OCI-LY3 (cell line): ENCODE results near the gene NEDD8.

ENCODE experiments used
- H2AFZ ChIP-seq: fragments of 200-600, 300-600 bp; shearing (Covaris generic); 2 replicates; pipeline ENCODE4 v1.6.0; 2014; ENCODE audit warnings: antibody characterized with exemption, low read depth, low read length
- H3K27ac ChIP-seq: fragments of 200-600, 300-600 bp; sonication (generic); 2 replicates; pipeline ENCODE4 v1.5.1; 2014; ENCODE audit warnings: mild to moderate bottlenecking, low read length, moderate library complexity, mixed read lengths
- H3K27me3 ChIP-seq: fragments of 200-600, 300-600 bp; sonication (generic); 2 replicates; pipeline ENCODE4 v1.6.1; 2014; ENCODE audit warnings: low read depth, low read length, mixed read lengths
- H3K36me3 ChIP-seq: fragments of 200-600, 300-600 bp; sonication (generic); replicated peaks from 2 replicates; pipeline ENCODE3; 2014; ENCODE audit warnings: low read depth, low read length, mixed read lengths
- H3K4me1 ChIP-seq: fragments of 300-600, 200-600 bp; sonication (generic); 2 replicates; pipeline ENCODE4 v1.6.1; 2014; ENCODE audit warnings: low read length, mixed read lengths
- H3K4me2 ChIP-seq: fragments of 200-600, 300-600 bp; sonication (generic); 2 replicates; pipeline ENCODE4 v1.6.1; 2014; ENCODE audit warnings: low read length, mixed read lengths
- H3K4me3 ChIP-seq: fragments of 300-600, 200-600 bp; sonication (generic); 2 replicates; pipeline ENCODE4 v1.5.1; 2014; ENCODE audit warnings: antibody characterized with exemption, mild to moderate bottlenecking, low read length, moderate library complexity
- H3K79me2 ChIP-seq: fragments of 300-600, 200-600 bp; shearing (Covaris generic); 2 replicates; pipeline ENCODE4 v1.6.1; 2014; ENCODE audit warnings: mild to moderate bottlenecking, low read length, mixed read lengths
- H3K9ac ChIP-seq: fragments of 300-600, 200-600 bp; shearing (Covaris generic); 2 replicates; pipeline ENCODE4 v1.6.0; 2014; ENCODE audit warnings: mild to moderate bottlenecking, low read length, moderate library complexity
- H3K9me3 ChIP-seq: fragments of 200-600, 300-600 bp; shearing (Covaris generic); 2 replicates; pipeline ENCODE4 v1.6.1; 2014; ENCODE audit warnings: low read length, mixed read lengths; ENCODE audit not compliant: insufficient read depth
- H4K20me1 ChIP-seq: fragments of 200-600, 300-600 bp; sonication (generic); 2 replicates; pipeline ENCODE4 v1.6.1; 2016; ENCODE audit warnings: low read length, mixed read lengths; ENCODE audit not compliant: insufficient read depth
- EZH2phosphoT487 ChIP-seq: fragments of 200-600 bp; shearing (Covaris generic); IDR thresholded peaks from 2 replicates; pipeline ENCODE4 v1.6.1; 2018; ENCODE audit warnings: antibody characterized with exemption, mixed run types, low read depth
- TF ChIP-seq, protein P1 (sequence below): fragments of 200-600, 300-600 bp; sonication (generic); IDR thresholded peaks from 2 replicates; pipeline ENCODE4 v1.5.1; 2014; ENCODE audit warnings: antibody characterized with exemption, low read length, low read depth

NEDD8 gene

DNA sequence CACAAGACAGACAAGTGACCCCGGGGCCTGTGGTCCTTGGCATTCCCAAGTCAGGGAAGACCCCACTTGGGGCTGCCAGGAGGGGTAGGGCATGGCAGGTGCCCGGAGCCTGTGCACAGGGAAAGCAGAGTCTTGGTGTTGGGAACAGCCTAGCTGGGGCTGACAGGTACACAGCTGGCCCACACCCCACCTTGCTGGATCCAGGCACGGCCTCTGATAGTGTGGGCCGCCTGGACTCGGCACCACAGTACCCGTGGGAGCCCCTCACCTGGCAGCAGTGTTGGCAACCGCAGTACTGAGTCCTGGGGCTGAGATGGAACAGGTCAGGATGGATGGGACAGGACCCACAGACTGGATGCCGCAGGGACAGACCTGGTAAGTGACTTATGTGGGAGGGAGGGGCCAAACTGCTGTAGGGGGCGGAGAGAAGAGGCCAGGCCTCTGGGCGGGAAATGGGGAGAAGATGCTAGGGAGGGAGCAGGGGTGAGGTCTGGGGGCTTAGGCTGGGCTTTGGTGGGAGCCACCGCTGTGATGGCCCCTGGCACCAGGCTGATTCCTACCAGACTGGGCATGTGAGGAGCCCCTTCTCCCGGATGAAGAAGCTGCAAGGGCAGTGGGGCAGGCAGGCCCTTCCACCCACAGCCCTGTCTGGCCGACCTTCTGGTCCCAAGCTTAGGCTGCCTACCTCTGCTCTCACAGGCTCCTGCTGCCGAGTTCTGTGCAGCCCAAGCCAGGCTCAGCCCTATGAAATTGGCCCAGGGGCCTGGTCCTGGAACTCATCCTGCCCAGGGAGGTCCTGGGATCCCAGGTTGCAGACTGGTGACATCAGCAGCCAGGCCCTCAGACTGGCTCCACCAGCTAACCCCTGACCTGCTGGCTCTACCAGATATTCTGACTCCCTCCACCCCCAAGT, 30.9 kb upstream of the NEDD8 start, which contains the start of gene TGM1:
TSS of gene TGM1 (minus strand) at position 357 of the 913 bp plus-strand sequence. CDS start 825 bp downstream, outside the sequence.
- no peaks in the 10 kb centered on the region for H3K9me3 ChIP-seq
- H3K4me1 ChIP-seq, result no peaks in the 10 kb centered on the region
- no peak within 1 kb of the TSS for H3K4me2 ChIP-seq
- no peak within 1 kb of the TSS for H2AFZ ChIP-seq
- no peaks in the 10 kb centered on the region for H3K79me2 ChIP-seq
- H3K36me3 ChIP-seq, result peaks cover 2% of the 10 kb centered on the region
- no peak within 1 kb of the TSS for H3K4me3 ChIP-seq
- H4K20me1 ChIP-seq, result no peaks in the 10 kb centered on the region
- H3K9ac ChIP-seq, result no peak within 1 kb of the TSS
- H3K27ac ChIP-seq, result no peak within 1 kb of the TSS
- TF ChIP-seq, protein P1, sequence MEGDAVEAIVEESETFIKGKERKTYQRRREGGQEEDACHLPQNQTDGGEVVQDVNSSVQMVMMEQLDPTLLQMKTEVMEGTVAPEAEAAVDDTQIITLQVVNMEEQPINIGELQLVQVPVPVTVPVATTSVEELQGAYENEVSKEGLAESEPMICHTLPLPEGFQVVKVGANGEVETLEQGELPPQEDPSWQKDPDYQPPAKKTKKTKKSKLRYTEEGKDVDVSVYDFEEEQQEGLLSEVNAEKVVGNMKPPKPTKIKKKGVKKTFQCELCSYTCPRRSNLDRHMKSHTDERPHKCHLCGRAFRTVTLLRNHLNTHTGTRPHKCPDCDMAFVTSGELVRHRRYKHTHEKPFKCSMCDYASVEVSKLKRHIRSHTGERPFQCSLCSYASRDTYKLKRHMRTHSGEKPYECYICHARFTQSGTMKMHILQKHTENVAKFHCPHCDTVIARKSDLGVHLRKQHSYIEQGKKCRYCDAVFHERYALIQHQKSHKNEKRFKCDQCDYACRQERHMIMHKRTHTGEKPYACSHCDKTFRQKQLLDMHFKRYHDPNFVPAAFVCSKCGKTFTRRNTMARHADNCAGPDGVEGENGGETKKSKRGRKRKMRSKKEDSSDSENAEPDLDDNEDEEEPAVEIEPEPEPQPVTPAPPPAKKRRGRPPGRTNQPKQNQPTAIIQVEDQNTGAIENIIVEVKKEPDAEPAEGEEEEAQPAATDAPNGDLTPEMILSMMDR, result no peak
- no peak for TF ChIP-seq EZH2phosphoT487
- H3K27me3 ChIP-seq, result no peaks in the 10 kb centered on the region

DNA sequence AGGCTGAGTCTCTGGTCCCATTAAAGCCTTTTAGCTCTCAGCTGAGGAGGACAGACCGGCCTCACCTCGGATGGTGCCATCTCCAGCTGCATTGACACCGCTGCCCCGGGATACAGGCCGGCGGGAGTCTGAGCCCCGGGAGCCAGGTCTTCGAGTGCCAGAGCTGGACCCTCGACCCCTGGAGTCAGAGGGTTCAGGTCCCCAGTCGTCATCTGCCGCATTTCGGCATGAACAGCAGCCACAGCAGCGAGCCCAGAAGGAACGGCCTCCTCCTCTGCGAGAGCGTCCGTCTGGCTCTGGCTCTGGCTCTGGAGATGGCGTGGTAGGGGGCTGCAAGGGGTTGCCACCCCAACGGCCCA, 29.8 kb upstream of the NEDD8 start:
- Histone ChIP-seq H3K27me3 (no peaks in the 10 kb centered on the region), H3K4me2 (no peak overlapping the region), H3K79me2 (no peaks in the 10 kb centered on the region), H3K9me3 (no peaks in the 10 kb centered on the region), H3K9ac (no peak overlapping the region), H3K4me3 (no peak overlapping the region), H3K27ac (no peak overlapping the region), H2AFZ (no peak overlapping the region), H3K4me1 (no peaks in the 10 kb centered on the region), H3K36me3 (no peaks in the 10 kb centered on the region), H4K20me1 (no peaks in the 10 kb centered on the region)
- TF ChIP-seq, protein P1, result no peak
- TF ChIP-seq EZH2phosphoT487, result no peak

DNA sequence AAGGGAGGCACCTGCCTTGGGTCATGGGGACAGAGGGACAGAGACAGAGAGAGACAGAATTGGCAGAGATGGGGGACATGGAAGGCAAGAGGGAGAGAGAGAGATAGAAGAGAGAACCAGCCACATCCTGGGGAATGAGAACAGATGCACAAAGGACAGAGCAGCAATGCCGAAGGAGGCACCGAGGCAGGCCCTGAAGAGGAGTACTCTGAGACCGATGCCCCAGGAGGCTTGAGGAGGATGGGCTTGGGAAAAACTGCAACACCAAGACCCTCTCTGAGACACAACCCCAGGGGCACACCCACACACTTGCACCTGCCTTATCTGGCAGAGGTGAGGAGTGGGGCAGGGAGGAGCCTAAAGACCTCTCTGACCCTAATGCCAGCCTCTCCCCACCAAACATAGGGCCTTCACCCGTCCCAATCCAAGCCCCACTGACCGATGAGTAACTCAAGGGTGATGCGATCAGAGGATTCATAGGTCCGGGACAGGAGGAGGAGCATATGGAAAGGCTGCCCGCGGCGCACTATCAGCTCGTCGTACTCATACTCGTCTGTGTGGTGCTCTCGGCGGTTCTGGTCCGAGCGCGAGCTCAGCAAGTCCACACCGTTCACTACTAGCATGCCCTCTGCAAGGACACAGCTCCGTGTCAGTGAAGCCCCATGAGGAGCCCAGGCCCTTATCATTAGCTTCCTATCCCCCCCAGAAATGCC, 29.2 kb upstream of the NEDD8 start:
- Histone ChIP-seq H3K4me3 (no peak overlapping the region), H3K79me2 (no peaks in the 10 kb centered on the region), H3K9me3 (no peaks in the 10 kb centered on the region), H3K27me3 (no peaks in the 10 kb centered on the region), H3K9ac (no peak overlapping the region), H3K27ac (no peak overlapping the region), H4K20me1 (no peaks in the 10 kb centered on the region), H2AFZ (no peak overlapping the region), H3K36me3 (no peaks in the 10 kb centered on the region), H3K4me2 (no peak overlapping the region), H3K4me1 (no peaks in the 10 kb centered on the region)
- TF ChIP-seq, protein P1, result no peak
- no peak for TF ChIP-seq EZH2phosphoT487

DNA sequence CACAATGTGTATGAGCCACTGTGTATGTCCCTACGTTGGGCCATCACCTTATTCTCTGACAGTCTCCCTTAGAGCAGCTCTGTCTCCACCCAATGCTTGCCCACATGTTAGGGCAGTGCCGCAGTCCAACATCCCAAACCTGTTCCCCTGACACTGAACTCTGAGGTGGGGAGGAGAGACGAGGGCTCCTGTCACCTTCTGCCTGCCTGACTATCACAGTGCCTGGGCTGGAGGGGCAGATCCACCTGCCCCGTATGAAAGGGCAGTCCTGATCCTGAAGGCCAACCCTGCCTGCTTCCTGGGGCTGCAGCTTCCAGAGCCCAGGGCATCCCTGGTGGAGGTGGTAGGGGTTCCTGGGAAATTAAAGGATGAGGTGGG, 28.6 kb upstream of the NEDD8 start:
- Histone ChIP-seq H3K27me3 (no peaks in the 10 kb centered on the region), H3K4me1 (no peaks in the 10 kb centered on the region)

More for the DNA sequence above, 28.6 kb upstream of the NEDD8 start:
- Histone ChIP-seq H2AFZ (no peak overlapping the region), H3K36me3 (no peaks in the 10 kb centered on the region), H3K4me2 (no peak overlapping the region), H3K27ac (no peak overlapping the region), H3K79me2 (no peaks in the 10 kb centered on the region), H3K9me3 (no peaks in the 10 kb centered on the region), H4K20me1 (no peaks in the 10 kb centered on the region), H3K9ac (no peak overlapping the region), H3K4me3 (no peak overlapping the region)
- no peak for TF ChIP-seq EZH2phosphoT487
- TF ChIP-seq, protein P1, result no peak
